ENCODE data around the gene CLCN4.

DNA sequence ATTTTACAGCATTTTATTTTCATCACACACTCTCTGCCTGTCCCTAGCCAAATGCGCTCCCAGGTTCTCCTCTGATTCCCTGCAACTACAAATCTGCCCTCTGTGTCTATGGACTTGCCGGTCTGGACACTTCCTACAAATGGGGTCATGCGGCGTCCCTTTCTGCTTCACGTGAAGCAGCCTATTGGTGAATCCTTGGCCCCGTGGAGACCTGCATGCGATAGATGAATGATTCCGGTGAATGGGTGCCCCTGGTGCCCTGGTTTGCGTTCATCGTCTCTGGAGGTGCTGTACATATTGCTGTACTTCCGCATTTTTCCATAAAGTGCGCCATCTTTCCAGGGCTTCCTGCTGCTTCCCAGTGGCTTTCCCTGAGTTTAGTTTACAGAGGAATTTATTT is 27.5 kb upstream of the CLCN4 start:
- TF ChIP-seq, protein P1, sequence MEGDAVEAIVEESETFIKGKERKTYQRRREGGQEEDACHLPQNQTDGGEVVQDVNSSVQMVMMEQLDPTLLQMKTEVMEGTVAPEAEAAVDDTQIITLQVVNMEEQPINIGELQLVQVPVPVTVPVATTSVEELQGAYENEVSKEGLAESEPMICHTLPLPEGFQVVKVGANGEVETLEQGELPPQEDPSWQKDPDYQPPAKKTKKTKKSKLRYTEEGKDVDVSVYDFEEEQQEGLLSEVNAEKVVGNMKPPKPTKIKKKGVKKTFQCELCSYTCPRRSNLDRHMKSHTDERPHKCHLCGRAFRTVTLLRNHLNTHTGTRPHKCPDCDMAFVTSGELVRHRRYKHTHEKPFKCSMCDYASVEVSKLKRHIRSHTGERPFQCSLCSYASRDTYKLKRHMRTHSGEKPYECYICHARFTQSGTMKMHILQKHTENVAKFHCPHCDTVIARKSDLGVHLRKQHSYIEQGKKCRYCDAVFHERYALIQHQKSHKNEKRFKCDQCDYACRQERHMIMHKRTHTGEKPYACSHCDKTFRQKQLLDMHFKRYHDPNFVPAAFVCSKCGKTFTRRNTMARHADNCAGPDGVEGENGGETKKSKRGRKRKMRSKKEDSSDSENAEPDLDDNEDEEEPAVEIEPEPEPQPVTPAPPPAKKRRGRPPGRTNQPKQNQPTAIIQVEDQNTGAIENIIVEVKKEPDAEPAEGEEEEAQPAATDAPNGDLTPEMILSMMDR (IDR thresholded peaks at IDR 0.05): no peak
- no peak for TF ChIP-seq POLR2A (IDR thresholded peaks at IDR 0.05)
